ENCODE data around the gene DOCK4.

Gene DOCK4

GRCh38 chr7:111834367-111834766, 371.8 kb downstream of the DOCK4 start:
- H3K9me2 ChIP-seq (replicated peaks; ENCODE audit: insufficient read depth, low read length): no peaks in the 10 kb centered on the region
- H3K36me3 ChIP-seq (ENCODE audit: low read length): no peaks in the 10 kb centered on the region
- no peak overlapping the region for H3K9ac ChIP-seq (ENCODE audit: low read length)
- no peaks in the 10 kb centered on the region for H3K79me2 ChIP-seq (ENCODE audit: insufficient read depth, low read length)
- no peak overlapping the region for H2AFZ ChIP-seq (ENCODE audit: low read depth, low read length, severe bottlenecking)
- no peaks in the 10 kb centered on the region for H3K9me3 ChIP-seq (ENCODE audit: insufficient read depth, low read length)
- TF ChIP-seq EZH2phosphoT487 (conservative IDR thresholded peaks at IDR 0.05; ENCODE audit: low read length): no peak
- TF ChIP-seq CTCF (IDR thresholded peaks at IDR 0.05; ENCODE audit: insufficient read depth, low read length, poor library complexity, severe bottlenecking): no peak
- H3K4me3 ChIP-seq (ENCODE audit: insufficient read depth, low read length, poor library complexity, severe bottlenecking): no peak overlapping the region
- no peaks in the 10 kb centered on the region for H3K27me3 ChIP-seq (ENCODE audit: low read length)
- H3F3A ChIP-seq (ENCODE audit: insufficient read depth): no peaks in the 10 kb centered on the region
- no peak overlapping the region for H3K4me2 ChIP-seq (ENCODE audit: low read depth, low read length, poor library complexity, severe bottlenecking)
- H4K20me1 ChIP-seq (ENCODE audit: low read depth, low read length): no peaks in the 10 kb centered on the region
- no peak overlapping the region for H3K27ac ChIP-seq (ENCODE audit: low read depth, low read length)

DNA sequence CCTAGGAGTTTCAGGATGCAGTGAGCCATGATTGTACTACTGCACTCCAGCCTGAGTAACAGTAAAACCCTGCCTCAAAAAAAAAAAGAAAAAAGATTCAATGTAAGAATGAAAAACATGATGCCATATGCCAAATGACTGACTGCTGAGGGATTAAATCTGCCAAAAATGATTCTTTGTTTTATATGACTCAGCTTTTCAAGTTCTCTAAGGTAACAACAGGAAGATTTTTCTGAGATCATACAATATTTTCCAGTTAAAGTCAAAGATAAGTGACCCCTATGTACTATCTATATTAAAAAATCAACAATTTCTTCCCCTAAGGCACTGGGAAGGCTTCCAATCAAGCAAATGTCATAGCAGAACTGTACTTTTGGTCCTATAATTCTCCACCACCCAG, 372.7 kb downstream of the DOCK4 start:
- Histone ChIP-seq H3K9ac (ENCODE audit: low read length) (no peak overlapping the region), H3K4me2 (ENCODE audit: low read depth, low read length, poor library complexity, severe bottlenecking) (no peak overlapping the region), H3K9me2 (replicated peaks; ENCODE audit: insufficient read depth, low read length) (no peaks in the 10 kb centered on the region), H3K27ac (ENCODE audit: low read depth, low read length) (no peak overlapping the region), H3K9me3 (ENCODE audit: insufficient read depth, low read length) (no peaks in the 10 kb centered on the region), H2AFZ (ENCODE audit: low read depth, low read length, severe bottlenecking) (no peak overlapping the region), H3K4me3 (ENCODE audit: insufficient read depth, low read length, poor library complexity, severe bottlenecking) (no peak overlapping the region), H3F3A (ENCODE audit: insufficient read depth) (no peaks in the 10 kb centered on the region), H4K20me1 (ENCODE audit: low read depth, low read length) (no peaks in the 10 kb centered on the region), H3K27me3 (ENCODE audit: low read length) (no peaks in the 10 kb centered on the region), H3K36me3 (ENCODE audit: low read length) (no peaks in the 10 kb centered on the region), H3K79me2 (ENCODE audit: insufficient read depth, low read length) (no peaks in the 10 kb centered on the region)
- no peak for TF ChIP-seq CTCF (IDR thresholded peaks at IDR 0.05; ENCODE audit: insufficient read depth, low read length, poor library complexity, severe bottlenecking)
- no peak for TF ChIP-seq EZH2phosphoT487 (conservative IDR thresholded peaks at IDR 0.05; ENCODE audit: low read length)

DNA sequence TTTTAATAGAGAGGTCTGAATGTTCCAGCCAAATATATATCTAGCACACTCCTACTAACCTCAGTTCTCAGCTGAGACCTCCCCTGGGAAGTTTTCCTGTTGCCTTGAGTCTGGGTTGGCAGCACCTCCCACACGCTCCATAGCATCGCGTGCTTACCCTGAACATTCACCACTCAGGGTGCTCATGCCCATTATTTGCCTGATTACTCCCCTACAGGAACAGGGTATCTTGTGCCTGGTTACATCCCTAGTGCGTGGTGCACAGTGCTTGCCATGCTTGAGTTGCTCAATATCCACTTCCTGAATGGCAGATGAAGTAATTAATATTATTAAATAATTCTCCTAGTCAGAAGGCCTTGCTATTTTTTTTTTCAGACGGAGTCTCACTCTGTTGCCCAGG, 374.0 kb downstream of the DOCK4 start:
- H4K20me1 ChIP-seq (ENCODE audit: low read depth, low read length): no peaks in the 10 kb centered on the region
- H2AFZ ChIP-seq (ENCODE audit: low read depth, low read length, severe bottlenecking): no peak overlapping the region
- no peak overlapping the region for H3K4me3 ChIP-seq (ENCODE audit: insufficient read depth, low read length, poor library complexity, severe bottlenecking)
- no peaks in the 10 kb centered on the region for H3K27me3 ChIP-seq (ENCODE audit: low read length)
- H3K79me2 ChIP-seq (ENCODE audit: insufficient read depth, low read length): no peaks in the 10 kb centered on the region
- no peaks in the 10 kb centered on the region for H3K9me3 ChIP-seq (ENCODE audit: insufficient read depth, low read length)
- no peak overlapping the region for H3K27ac ChIP-seq (ENCODE audit: low read depth, low read length)
- no peak overlapping the region for H3K4me2 ChIP-seq (ENCODE audit: low read depth, low read length, poor library complexity, severe bottlenecking)
- no peak overlapping the region for H3K9ac ChIP-seq (ENCODE audit: low read length)
- H3K36me3 ChIP-seq (ENCODE audit: low read length): no peaks in the 10 kb centered on the region
- no peaks in the 10 kb centered on the region for H3K9me2 ChIP-seq (replicated peaks; ENCODE audit: insufficient read depth, low read length)
- no peak for TF ChIP-seq EZH2phosphoT487 (conservative IDR thresholded peaks at IDR 0.05; ENCODE audit: low read length)
- no peak for TF ChIP-seq CTCF (IDR thresholded peaks at IDR 0.05; ENCODE audit: insufficient read depth, low read length, poor library complexity, severe bottlenecking)
- H3F3A ChIP-seq (ENCODE audit: insufficient read depth): no peaks in the 10 kb centered on the region

GRCh38 chr7:111829221-111829620, 377.0 kb downstream of the DOCK4 start:
- TF ChIP-seq CTCF (IDR thresholded peaks at IDR 0.05; ENCODE audit: insufficient read depth, low read length, poor library complexity, severe bottlenecking): no peak
- TF ChIP-seq EZH2phosphoT487 (conservative IDR thresholded peaks at IDR 0.05; ENCODE audit: low read length): no peak
- Histone ChIP-seq H3K79me2 (ENCODE audit: insufficient read depth, low read length) (no peaks in the 10 kb centered on the region), H3K27me3 (ENCODE audit: low read length) (no peaks in the 10 kb centered on the region), H3K4me3 (ENCODE audit: insufficient read depth, low read length, poor library complexity, severe bottlenecking) (no peak overlapping the region), H3K4me2 (ENCODE audit: low read depth, low read length, poor library complexity, severe bottlenecking) (no peak overlapping the region), H3K36me3 (ENCODE audit: low read length) (no peaks in the 10 kb centered on the region), H3K9me3 (ENCODE audit: insufficient read depth, low read length) (no peaks in the 10 kb centered on the region), H3K9me2 (replicated peaks; ENCODE audit: insufficient read depth, low read length) (no peaks in the 10 kb centered on the region), H3K9ac (ENCODE audit: low read length) (no peak overlapping the region), H3K27ac (ENCODE audit: low read depth, low read length) (no peak overlapping the region), H3F3A (ENCODE audit: insufficient read depth) (no peaks in the 10 kb centered on the region), H2AFZ (ENCODE audit: low read depth, low read length, severe bottlenecking) (no peak overlapping the region), H4K20me1 (ENCODE audit: low read depth, low read length) (no peaks in the 10 kb centered on the region)
